Anterior cingulate cortex (tissue), 58 donors: ENCODE results near the gene ARHGAP12.
"Not testable (repeated sequence)": the region's sequence is repeated elsewhere in the genome, so short reads cannot be mapped to it uniquely, and the experiment has no call there.

Experiments used
- DNase-seq, 58 donors: peaks; one replicate each; lab custom pipeline; 2025; lab: John Stamatoyannopoulos, UW

The ARHGAP12 gene

DNA sequence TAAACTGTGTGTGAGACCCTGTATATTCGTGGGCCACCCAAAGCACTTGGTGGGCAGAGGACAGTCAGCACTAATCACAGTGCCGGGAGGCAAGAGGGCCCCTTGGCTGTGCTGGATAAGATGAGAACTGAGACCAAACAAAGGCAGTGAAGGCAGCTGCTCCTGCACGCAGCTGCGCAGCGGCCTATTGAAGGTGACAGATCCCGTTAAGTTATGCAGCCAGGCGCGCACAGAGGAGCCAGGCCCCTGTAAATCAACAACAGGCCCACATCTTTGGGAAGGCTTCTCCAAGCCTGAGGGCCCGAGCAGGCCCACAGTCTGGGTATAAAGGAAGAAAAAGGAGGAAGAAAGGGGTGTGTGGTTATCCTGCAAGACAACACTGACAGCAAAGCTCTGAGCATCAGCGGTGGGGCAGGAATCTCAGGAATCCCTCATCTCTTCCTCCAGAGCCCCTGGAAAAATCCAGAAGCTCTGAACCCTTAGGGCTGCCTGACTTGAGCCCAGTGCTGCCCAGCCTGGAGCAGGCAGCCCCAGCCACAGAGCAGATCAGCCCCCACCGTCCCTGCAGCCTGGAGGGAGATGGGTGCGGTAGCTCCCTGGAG is 154.2 kb downstream of the ARHGAP12 start:
- DNase-seq: no peak

DNA sequence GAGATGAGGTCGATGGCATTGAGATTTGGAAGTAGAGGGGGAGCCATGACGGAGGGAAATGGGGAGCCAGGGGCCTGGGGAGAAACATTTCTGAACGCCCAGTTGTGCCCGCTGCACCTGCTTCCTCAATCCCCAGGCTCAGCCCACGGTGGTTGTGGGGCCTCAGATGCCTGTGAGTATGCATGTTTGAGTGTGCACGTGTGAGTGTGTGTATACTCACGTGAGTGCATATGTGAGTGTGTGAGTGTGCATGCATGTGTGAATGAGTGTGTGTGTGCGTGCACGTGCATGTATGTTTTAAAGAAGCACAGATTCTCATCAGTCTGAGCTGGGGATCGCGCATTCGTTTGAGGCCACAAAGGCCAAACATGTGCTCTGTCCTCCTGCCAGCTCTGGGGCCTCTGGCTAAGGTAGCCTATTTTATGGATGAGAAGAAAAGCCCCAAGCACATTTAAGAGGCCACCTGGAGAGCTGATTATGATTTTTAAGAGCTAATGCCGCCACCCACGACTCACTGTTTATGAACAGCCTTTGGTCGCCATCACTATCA is 154.8 kb downstream of the ARHGAP12 start:
- no peak for DNase-seq

DNA sequence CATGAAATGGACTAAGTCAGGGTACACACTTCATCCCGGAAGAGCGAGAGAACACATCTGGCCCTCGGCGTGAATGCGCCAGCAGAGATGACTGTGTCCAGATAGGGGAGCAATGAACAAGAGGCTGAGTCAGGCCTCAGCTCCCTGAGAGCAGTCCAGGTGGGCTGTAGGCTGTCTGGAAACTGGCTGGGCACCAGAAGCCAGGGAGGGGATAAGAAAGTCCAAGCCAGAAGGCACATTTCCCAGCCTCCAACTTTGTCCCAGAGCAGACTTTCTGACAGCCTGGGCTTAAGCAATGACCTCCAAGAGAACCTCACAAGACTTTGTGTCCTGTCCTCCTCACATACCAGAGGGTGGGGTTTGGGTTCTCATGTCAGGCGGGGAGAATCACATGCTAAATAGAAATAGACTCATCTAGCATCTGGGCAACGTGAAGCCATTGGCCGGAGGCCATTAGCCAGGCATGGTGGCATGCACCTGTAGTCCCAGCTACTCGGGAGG is 157.2 kb downstream of the ARHGAP12 start:
- no peak for DNase-seq

DNA sequence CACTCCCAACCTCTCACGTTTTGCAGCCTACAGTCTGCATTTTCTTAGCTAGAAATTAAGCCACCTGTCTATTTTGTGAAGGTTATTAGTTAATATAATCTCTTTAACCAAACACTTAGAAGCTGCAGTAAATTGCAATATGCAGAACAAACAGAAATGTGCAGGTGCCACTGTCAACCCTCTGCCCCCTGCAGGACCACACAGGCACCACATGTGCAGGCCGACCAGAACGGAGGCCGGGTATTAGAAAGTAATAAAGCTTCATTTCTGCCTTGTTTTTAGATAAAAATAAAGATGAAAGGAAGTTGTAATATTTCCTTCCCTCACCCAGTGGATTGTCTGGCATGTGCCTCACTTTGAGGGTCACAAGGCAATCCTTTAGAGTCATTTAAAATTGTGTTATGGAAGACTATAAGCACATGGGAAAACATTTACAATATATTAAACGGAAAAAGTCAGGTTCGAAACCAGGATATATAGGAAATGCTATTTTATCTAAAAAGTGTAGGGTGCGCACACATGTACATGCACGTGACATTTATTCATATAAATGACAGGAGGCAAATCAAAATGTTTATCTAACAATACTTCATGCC is 158.2 kb downstream of the ARHGAP12 start:
- DNase-seq: peak in 5 of 58 donors; percentile 12 to 30 (median 20)

DNA sequence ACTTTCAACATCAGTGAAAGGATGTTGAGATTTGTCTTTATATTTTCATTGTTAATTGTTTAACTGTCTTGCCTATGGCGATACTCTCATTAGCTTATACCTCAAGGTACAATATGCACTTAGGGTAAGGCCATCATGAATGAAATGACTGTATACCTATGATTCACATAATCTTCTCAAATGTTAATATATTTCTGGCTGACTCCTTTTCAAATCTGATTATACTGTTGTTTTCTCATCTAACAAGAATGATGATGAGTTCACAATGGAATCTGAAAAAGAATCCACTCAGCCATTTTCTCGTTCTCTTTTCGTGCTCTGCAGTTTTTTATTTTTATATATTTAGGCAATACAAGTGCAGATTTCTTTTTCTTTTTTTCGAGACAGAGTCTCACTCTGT is 159.1 kb downstream of the ARHGAP12 start:
- DNase-seq: no peak

DNA sequence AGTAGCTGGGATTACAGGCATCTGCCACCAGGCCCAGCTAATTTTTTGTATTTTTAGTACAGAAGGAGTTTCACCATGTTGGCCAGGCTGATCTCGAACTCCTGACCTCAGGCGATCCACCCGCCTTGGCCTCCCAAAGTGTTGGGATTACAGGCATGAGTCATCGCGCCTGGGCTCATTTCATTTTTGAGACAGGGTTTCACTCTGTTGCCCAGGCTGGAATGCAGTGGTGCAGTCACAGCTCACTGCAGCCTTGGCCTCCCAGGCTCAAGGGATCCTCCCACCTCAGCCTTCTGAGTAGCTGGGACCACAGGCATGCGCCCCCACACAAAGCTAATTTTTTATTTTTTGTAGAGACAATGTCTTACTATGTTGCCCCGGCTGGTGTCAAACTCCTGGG is 159.7 kb downstream of the ARHGAP12 start:
- not testable (repeated sequence) for DNase-seq

DNA sequence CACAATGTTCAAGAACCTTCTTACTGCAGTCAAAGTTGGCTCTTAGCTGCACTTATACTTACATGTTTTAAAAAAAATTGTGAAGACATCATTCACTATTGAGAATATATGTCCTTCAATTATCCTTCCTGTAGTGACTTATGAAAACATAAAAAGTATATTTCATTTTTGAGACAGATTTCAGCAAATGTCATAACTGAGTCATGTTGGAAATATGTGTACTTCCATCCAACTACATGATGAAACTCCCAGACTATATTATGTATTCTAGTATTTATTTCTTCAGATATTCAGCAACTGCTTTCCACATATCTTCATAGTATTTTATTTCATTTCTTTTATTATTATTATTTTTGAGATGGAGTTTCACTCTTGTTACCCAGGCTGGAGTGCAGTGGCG is 160.2 kb downstream of the ARHGAP12 start:
- DNase-seq: no peak

DNA sequence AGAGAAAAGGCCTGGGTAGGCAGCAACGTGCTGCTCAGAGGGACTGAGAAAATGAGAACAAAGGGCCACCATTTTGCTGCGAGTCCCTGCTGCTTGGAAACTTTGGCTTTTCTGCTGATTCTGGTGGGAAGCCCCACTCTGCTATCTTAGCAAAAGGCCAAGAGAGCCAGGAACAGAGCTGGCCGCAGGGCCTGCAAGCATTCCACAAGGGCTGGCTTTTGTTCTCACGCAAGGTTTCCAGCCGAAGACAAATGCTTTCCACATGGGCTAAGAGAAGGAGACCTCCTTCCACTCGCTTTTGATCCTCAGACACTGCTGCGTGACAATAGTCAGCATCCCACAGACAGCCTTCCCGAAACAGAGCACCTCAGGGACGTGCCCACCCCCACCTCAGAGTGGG is 163.1 kb downstream of the ARHGAP12 start:
- no peak for DNase-seq

DNA sequence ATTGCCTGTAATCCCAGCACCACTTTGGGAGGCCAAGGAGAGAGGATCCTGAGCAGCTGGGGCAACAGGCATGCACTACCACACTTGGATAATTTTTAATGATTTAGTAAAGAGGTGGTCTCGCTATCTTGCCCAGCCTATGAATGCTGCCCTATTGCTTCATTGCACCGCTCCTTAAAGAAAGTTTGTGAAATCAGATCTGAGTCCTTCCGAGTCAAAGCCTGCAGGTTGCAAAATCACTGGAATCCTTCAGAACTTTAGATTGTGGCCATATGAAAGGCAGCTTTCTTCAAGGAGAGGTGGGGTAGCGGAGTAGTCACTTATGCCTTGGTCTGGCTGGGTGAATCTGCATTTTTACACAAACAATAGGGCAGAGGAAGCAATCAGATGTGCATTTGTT is 166.3 kb downstream of the ARHGAP12 start:
- no peak for DNase-seq

DNA sequence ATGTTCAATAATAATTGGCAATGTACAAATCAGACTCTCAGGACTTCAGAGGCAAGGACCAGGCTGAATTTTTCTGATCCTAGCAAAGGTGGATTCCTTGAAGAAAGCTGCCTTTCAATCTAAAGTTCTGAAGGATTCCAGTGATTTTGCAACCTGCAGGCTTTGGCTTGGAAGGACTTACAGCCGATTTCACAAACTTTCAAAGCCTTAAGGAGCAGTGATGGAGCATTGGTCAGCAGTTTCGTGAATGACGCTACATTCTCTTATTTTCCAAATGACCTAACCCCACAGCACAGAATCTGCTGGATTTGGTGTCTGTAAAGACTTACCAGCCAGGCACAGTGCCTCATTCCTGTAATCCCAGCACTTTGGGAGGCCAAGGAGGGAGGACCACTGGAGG is 167.5 kb downstream of the ARHGAP12 start:
- no peak for DNase-seq

DNA sequence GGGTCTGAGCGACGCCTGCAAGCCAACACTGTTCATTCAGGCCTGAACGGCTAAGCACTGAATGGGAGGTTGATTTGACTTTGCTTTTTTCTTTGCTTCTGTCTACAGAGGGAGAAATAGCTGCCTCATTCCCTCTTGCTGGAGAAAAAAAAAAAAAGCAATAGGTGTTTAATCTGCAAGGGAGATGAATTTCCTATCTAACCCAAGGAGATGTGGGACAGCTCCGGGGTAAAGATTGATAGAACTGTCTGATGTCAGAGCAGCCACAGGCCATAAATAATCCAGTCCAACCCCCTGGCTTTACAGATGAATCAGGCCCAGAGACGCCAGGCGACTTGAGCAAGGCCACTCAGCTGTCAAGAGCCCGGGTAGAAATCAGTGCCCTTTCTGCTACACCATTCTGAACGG is 168.0 kb downstream of the ARHGAP12 start:
- DNase-seq: peak in 2 of 58 donors; percentile 41 to 42

DNA sequence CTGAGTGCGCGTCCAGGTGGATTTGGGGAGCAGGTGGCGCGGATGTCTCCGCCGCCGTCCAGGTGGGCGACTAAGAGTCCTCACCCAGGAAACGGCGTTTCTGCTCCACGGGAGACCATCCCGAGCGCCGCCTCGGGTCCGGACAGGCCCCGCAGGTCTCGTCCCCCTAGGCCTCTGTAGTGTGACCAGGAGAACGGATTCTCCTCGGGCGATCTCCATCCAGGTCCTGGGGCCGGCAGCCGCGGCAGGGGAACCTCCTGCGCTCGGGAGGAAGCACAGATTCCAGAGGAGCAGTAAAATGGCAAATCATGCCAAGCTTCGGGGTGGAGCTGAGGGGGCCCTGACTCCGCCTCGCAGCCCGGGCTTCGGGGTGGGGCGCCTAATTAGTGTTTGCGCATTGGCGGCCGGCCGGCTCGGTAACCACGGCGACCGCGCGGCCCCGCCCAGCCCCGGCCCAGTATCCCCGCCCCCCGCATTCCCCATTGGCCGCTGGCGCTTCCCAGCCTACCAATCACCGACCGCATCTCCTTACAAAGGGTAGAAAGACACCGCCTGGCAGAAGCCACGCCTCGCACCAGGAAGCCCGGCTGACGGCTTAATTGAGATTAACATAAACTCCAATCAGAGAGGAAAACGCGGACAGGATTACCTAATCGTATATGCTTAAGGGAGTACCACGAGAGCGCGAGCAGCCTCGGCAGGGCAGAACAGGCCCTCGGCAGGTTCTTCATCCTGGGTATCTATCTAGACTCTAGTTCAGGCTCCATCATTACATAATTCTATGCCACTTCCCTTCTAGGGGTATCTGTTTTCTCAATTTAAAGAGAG is 168.6 kb downstream of the ARHGAP12 start:
- peak; percentile 72 to 98 (median 96) for DNase-seq

DNA sequence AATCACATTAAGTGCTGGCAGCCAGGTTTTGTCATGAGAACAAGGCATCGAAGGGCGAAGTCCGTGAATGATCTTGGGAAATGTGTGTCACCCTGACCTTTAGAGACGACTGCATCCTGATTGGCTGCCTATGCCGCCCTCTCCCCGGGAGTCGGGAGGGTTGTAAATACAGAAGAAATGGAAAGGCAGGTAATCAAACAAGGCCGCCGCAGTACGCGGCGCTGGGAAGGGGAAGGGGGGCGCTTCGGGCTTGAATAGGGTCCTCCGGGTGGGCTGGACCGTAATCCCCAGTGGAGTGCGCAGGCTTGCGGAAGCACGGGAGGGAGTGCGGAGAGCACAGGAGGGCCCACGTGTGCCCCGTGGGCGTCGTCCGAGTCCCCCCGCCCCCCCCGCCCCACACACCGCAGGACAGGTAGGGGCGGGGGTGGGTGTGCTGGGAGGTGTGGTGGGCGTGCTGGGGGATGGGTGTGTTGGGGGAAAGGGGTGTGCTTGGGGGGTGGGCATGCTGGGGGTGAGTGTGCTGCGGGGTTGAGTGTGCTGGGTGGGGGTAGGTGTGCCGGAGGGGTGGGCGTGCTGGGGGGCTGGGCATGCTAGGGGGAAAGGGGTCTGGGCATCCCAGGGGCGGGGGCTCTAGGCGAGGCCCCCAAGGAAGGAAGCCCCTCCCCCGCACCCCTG is 169.4 kb downstream of the ARHGAP12 start:
- DNase-seq: peak in 18 of 58 donors; percentile 12 to 77 (median 28)

DNA sequence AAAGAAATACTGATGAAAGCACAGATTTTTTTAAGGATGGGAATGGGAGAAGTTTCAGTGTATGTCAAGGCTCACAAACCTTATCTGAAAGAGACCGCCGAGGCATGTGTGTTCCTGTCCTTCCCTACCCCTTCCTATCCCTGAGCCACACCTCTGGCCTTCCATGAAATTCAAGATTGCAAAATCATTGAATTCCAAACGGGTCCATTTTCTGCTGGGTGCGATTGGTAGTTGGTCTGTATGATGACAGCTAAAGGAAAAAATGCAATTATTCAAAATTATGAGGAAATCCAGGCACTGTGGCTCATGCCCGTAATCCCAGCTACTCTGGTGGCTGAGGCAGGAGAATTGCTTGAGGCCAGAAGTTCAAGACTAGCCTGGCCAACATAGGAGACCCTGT is 170.1 kb downstream of the ARHGAP12 start:
- DNase-seq: no peak

DNA sequence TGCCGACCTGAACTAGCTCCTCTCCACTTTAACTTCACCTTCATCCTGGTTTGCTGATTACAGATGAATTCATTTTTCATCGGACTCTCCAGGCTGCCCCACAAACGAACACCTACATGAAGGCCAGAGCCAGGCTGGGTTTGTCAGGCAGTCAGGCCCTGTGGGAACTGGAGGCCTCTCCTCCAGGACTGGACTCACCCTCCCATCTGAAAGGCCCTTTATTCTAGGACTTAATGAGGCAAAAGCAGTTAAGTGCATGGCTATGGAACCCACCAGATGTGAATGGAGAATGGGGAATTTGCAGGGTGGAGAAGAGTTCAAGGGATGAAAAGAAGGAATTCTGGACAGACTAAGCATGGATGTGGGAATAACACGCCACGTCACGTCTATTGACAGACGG is 170.8 kb downstream of the ARHGAP12 start:
- peak in 5 of 58 donors; percentile 22 to 54 (median 41) for DNase-seq

DNA sequence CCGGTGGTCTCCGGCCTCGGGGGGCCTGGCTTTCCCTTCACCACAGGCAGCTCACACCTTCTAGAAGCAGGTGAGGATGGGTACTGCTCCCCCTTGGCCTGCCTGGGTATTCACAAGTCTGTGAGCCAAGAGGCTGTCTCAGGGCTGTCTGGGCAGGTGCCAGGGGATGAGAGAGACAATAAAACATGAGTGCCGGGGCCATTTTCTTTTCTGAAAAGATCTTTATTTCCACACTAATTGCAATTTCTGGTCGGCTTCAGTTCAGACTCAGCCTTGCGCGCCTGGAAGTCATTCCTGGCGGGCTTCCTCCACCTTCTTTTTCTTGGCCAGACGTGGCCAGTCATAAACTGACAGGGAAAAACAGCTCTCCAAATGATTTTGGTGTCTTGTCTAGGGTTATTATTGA is 171.2 kb downstream of the ARHGAP12 start:
- DNase-seq: peak in 18 of 58 donors; percentile 11 to 56 (median 28)

DNA sequence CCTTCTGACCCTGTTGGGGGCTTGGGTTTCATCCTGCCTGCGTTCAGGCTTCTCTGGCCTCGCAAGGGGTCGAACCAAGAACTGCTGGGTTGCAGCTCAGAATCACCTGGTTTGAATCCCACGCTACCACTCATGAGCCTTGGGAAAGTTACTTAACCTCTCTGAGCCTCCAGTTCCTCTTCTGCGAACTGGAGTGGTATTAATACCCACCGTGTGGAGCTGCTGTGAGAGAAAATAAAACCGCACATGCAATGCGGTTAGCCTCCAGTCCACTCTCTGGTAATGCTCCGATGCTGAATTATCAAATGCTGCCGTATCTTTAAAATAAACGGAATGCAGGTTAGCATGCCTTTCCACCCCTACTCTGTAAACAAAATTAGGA is 171.9 kb downstream of the ARHGAP12 start:
- no peak for DNase-seq

DNA sequence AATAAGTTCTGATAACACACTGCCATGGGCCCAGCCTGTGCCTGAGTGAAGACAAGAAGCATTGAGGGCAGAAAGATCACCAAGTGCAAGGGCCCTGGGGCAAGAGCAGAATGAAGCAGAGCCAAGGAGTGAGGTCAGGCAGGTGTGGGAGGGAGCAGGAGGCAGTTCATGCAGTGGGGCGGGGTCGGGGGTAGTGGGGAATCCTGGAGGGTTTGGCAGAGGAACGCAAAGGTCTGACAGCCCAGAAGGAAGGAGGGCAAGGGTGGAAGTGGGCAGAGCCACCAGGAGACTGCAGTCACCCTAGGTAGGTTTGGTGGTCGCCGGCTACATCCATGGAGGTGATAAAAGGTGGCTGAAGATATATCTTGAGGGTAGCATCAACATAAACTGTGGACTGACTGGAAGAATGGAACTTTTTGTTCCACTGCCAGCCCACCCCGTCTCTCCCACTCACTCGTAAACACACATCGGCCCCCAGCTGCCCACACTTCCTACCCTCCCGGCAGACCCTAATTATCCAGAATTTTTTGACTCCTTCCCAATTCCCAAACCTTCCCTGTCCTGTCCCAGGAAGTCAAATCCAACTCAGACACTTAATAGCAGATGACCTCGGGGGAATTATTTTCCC is 172.4 kb downstream of the ARHGAP12 start:
- DNase-seq: no peak
